Panc1 (cell line): ENCODE results near the gene AMN.

Experiments used
- CTCF ChIP-seq: fragments of 450-650 bp; IDR thresholded peaks from 2 replicates; pipeline ENCODE4 v1.5.1; 2017; ENCODE audit warnings: mild to moderate bottlenecking
- REST ChIP-seq, 2 experiments: IDR thresholded peaks; 2 replicates each; pipeline ENCODE4 v1.6.1; 2011 to 2012; ENCODE audit warnings: low read depth in 2 of 2, control low read depth in 1 of 2, low read length in 1 of 2, mild to moderate bottlenecking in 1 of 2, moderate library complexity in 1 of 2; ENCODE audit not compliant: insufficient read depth in 1 of 2
- SIN3A ChIP-seq: IDR thresholded peaks from 2 replicates; pipeline ENCODE4 v1.6.1; 2012; ENCODE audit warnings: low read depth, mild to moderate bottlenecking, low read length, moderate library complexity, borderline replicate concordance; ENCODE audit not compliant: insufficient read depth

GRCh38 chr14:102920273-102920997 lies 2.0 kb upstream of the AMN start:
- TF ChIP-seq CTCF (no peak), REST (IDR thresholded peaks at IDR 0.05; ENCODE audit: insufficient read depth in 1 of 2, low read depth in 2 of 2, low read length in 1 of 2) (no peak), SIN3A (no peak)
